Cardiac fibroblast (primary cell): ENCODE measurements around the gene PTBP3.

Experiments
- DNase-seq, 2 donors: peaks; one replicate each; pipeline versions ENCODE4 v3.0.0 to v3.0.0-alpha.2; 2010; ENCODE audit warnings: low read depth in 2 of 2
- H3K4me3 ChIP-seq, 2 donors: replicated peaks in 1 of 2; 1 replicate in 1 of 2; 2 replicates in 1 of 2; pipeline ENCODE4 v1.5.1; 2011; ENCODE audit warnings: low read depth in 2 of 2, low read length in 2 of 2, mild to moderate bottlenecking in 2 of 2, moderate library complexity in 1 of 2
- CTCF ChIP-seq: IDR thresholded peaks from one replicate; pipeline ENCODE4 v1.5.1; 2011; ENCODE audit warnings: low read depth, mild to moderate bottlenecking, low read length, inconsistent platforms

The PTBP3 gene

DNA sequence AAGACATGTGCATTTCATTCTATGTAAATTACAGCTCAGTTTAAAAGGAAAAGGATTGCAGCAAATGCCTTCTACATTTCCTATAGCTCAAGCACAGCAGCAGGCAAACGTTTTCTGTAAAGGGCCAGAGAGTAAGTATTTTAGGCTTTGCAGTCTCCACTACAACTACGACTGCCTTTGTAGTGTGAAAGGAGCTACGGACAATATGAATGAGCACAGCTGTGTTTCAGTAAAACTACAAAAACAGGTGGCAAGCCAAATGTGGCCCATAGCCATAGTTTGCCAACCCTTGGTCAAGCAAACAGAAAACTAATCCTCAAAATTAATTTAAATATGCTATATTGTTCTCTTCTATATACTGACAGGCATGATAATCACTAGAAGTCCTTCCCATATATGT is 7.2 kb downstream of the PTBP3 start:
- H3K4me3 ChIP-seq: no peak overlapping the region
- no peak for TF ChIP-seq CTCF
- no peak for DNase-seq

- TF ChIP-seq CTCF: no peak
- no peak overlapping the region for H3K4me3 ChIP-seq
- no peak for DNase-seq
These were observed 7.8 kb downstream of the PTBP3 start for GRCh38 chr9:112325600-112325999.

DNA sequence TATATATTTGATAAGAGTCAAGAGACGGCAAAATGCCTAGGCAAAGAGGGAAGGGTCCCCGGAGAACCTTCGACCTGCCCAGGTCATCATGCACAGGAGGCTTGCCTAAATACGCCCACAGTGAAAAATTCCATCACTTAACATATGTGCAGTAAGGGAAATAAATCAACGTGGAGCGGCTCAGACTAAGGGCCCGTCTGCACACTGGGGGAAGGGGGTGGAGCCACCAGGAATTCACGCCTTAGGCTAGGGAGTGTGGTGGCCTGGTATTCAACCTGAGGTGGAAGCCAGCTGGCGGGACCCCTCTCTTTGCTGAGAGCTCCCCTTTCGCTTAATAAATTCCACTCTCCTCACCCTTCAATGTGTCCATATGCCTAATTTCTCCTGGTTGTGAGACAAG is 8.3 kb downstream of the PTBP3 start:
- H3K4me3 ChIP-seq: no peak overlapping the region
- TF ChIP-seq CTCF: no peak
- DNase-seq: no peak

GRCh38 chr9:112323378-112323854 is 10.0 kb downstream of the PTBP3 start:
- H3K4me3 ChIP-seq: no peak overlapping the region
- no peak for DNase-seq

GRCh38 chr9:112322701-112323377 is 10.6 kb downstream of the PTBP3 start:
- H3K4me3 ChIP-seq: no peak overlapping the region
- DNase-seq: no peak
- TF ChIP-seq CTCF: no peak

More at GRCh38 chr9:112323378-112323854, 10.0 kb downstream of the PTBP3 start:
- no peak for TF ChIP-seq CTCF

- no peak overlapping the region for H3K4me3 ChIP-seq
- no peak for DNase-seq
- TF ChIP-seq CTCF: no peak
These were observed 17.0 kb downstream of the PTBP3 start for GRCh38 chr9:112316258-112316943.
